BE2C (cell line): ENCODE results near the gene CLTC.
A peak's percentile ranks its signal among the peaks of the same experiment; 100 is the strongest.

Experiments used
- DNase-seq: peaks from one replicate; pipeline ENCODE4 v3.0.0-alpha.2; 2020
- H3K27me3 ChIP-seq: fragments of 250-450 bp; sonication (Bioruptor Pico); 2 replicates; pipeline ENCODE4 v1.5.1; 2020; ENCODE audit warnings: mild to moderate bottlenecking
- H3K36me3 ChIP-seq: fragments of 250-450 bp; sonication (Bioruptor Pico); 2 replicates; pipeline ENCODE4 v1.5.1; 2020; ENCODE audit warnings: mild to moderate bottlenecking
- H3K4me1 ChIP-seq: fragments of 250-450 bp; sonication (Bioruptor Pico); 2 replicates; pipeline ENCODE4 v1.5.1; 2020
- H3K4me3 ChIP-seq: 2 replicates; pipeline ENCODE4 v1.5.1; 2011; ENCODE audit warnings: low read depth, low read length
- H3K9me3 ChIP-seq: fragments of 250-450 bp; sonication (Bioruptor Pico); 2 replicates; pipeline ENCODE4 v1.5.1; 2020
- CTCF ChIP-seq: IDR thresholded peaks from 2 replicates; pipeline ENCODE4 v1.5.1; 2012; ENCODE audit warnings: mild to moderate bottlenecking, low read depth, low read length

Gene CLTC

GRCh38 chr17:59620518-59621259 lies 994 bp downstream of the CLTC start:
- H3K4me1 ChIP-seq = peaks cover 12% of the 10 kb centered on the region; the same call in 1 of the 2 replicates

GRCh38 chr17:59621771-59622170 lies 2.1 kb downstream of the CLTC start:
- TF ChIP-seq CTCF = no peak
- DNase-seq = no peak
- Histone ChIP-seq H3K27me3 (no peaks in the 10 kb centered on the region), H3K4me3 (peak overlapping the region; percentile 97), H3K36me3 (peaks cover 13% of the 10 kb centered on the region), H3K4me1 (peaks cover 7% of the 10 kb centered on the region; the same call in 1 of the 2 replicates), H3K9me3 (no peaks in the 10 kb centered on the region)

More at GRCh38 chr17:59620518-59621259, 994 bp downstream of the CLTC start:
- H3K4me3 ChIP-seq = peak overlapping the region; percentile 97
- H3K36me3 ChIP-seq = peaks cover 13% of the 10 kb centered on the region
- TF ChIP-seq CTCF = no peak
- no peaks in the 10 kb centered on the region for H3K27me3 ChIP-seq
- DNase-seq = peak; percentile 50
- H3K9me3 ChIP-seq = no peaks in the 10 kb centered on the region

GRCh38 chr17:59623151-59623550 lies 3.5 kb downstream of the CLTC start:
- TF ChIP-seq CTCF = no peak
- peaks cover 15% of the 10 kb centered on the region for H3K36me3 ChIP-seq
- DNase-seq = no peak
- H3K4me3 ChIP-seq = no peak overlapping the region
- H3K27me3 ChIP-seq = no peaks in the 10 kb centered on the region
- H3K4me1 ChIP-seq = peaks cover 3% of the 10 kb centered on the region; the same call in 1 of the 2 replicates
- H3K9me3 ChIP-seq = no peaks in the 10 kb centered on the region

GRCh38 chr17:59626756-59627155 lies 7.1 kb downstream of the CLTC start:
- no peak for TF ChIP-seq CTCF
- Histone ChIP-seq H3K27me3 (no peaks in the 10 kb centered on the region), H3K4me1 (peaks cover 3% of the 10 kb centered on the region; the same call in 1 of the 2 replicates), H3K36me3 (peaks cover 15% of the 10 kb centered on the region), H3K4me3 (no peak overlapping the region), H3K9me3 (no peaks in the 10 kb centered on the region)
- DNase-seq = no peak

GRCh38 chr17:59627274-59627673 lies 7.6 kb downstream of the CLTC start:
- TF ChIP-seq CTCF = no peak
- DNase-seq = no peak
- H3K36me3 ChIP-seq = peaks cover 15% of the 10 kb centered on the region
- H3K4me3 ChIP-seq = no peak overlapping the region
- no peaks in the 10 kb centered on the region for H3K27me3 ChIP-seq
- peaks cover 3% of the 10 kb centered on the region; the same call in 1 of the 2 replicates for H3K4me1 ChIP-seq
- H3K9me3 ChIP-seq = no peaks in the 10 kb centered on the region

GRCh38 chr17:59627770-59628171 lies 8.1 kb downstream of the CLTC start:
- DNase-seq = no peak
- Histone ChIP-seq H3K36me3 (peaks cover 11% of the 10 kb centered on the region), H3K9me3 (no peaks in the 10 kb centered on the region), H3K4me1 (no peaks in the 10 kb centered on the region), H3K27me3 (no peaks in the 10 kb centered on the region), H3K4me3 (no peak overlapping the region)
- TF ChIP-seq CTCF = no peak
